ENCODE results near the gene GALNTL6.

GRCh38 chr4:172780566-172781081 is 967.4 kb downstream of the GALNTL6 start:
- TF ChIP-seq EZH2 (IDR thresholded peaks at IDR 0.05; ENCODE audit: borderline replicate concordance, insufficient read depth, low read length, poor library complexity, severe bottlenecking), result no peak
- TF ChIP-seq, protein P1, sequence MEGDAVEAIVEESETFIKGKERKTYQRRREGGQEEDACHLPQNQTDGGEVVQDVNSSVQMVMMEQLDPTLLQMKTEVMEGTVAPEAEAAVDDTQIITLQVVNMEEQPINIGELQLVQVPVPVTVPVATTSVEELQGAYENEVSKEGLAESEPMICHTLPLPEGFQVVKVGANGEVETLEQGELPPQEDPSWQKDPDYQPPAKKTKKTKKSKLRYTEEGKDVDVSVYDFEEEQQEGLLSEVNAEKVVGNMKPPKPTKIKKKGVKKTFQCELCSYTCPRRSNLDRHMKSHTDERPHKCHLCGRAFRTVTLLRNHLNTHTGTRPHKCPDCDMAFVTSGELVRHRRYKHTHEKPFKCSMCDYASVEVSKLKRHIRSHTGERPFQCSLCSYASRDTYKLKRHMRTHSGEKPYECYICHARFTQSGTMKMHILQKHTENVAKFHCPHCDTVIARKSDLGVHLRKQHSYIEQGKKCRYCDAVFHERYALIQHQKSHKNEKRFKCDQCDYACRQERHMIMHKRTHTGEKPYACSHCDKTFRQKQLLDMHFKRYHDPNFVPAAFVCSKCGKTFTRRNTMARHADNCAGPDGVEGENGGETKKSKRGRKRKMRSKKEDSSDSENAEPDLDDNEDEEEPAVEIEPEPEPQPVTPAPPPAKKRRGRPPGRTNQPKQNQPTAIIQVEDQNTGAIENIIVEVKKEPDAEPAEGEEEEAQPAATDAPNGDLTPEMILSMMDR (IDR thresholded peaks at IDR 0.05; ENCODE audit: poor library complexity, severe bottlenecking), result no peak
